Small intestine (tissue), 7 donors: Measurements from ENCODE around the gene EPAS1. TPM values are rescaled to one million over a fixed set of nuclear protein-coding genes. Genes with fewer than 3 reads are reported as not detected.

Source experiments
- DNase-seq, 2 donors: peaks; one replicate each; pipeline versions ENCODE4 v3.0.0 to v3.0.0-alpha.2; 2013
- FAIRE-seq: peaks from 2 replicates; lab custom pipeline; 2012; peaks lifted over from hg19 to GRCh38; lab: Jason Lieb, UNC
- H3K27ac ChIP-seq, 3 donors: one replicate each; pipeline ENCODE4 v1.5.1; 2013; ENCODE audit warnings: low read length in 2 of 3, mild to moderate bottlenecking in 2 of 3, control low read depth in 1 of 3, inconsistent platforms in 1 of 3, low read depth in 1 of 3, moderate library complexity in 1 of 3
- H3K27me3 ChIP-seq, 3 donors: one replicate each; pipeline ENCODE4 v1.6.1; 2013; ENCODE audit warnings: low read length in 3 of 3, inconsistent platforms in 1 of 3; ENCODE audit not compliant: control insufficient read depth in 3 of 3, insufficient read depth in 3 of 3
- H3K36me3 ChIP-seq, 3 donors: one replicate each; pipeline ENCODE4 v1.6.1; 2013; ENCODE audit warnings: low read length in 3 of 3, inconsistent platforms in 1 of 3, low read depth in 1 of 3, mild to moderate bottlenecking in 1 of 3, moderate library complexity in 1 of 3; ENCODE audit not compliant: control insufficient read depth in 3 of 3, insufficient read depth in 2 of 3
- H3K4me1 ChIP-seq, 3 donors: one replicate each; pipeline ENCODE4 v1.6.1; 2013; ENCODE audit warnings: low read length in 2 of 3, inconsistent platforms in 1 of 3, low read depth in 1 of 3, mild to moderate bottlenecking in 1 of 3, moderate library complexity in 1 of 3; ENCODE audit not compliant: control insufficient read depth in 3 of 3, insufficient read depth in 2 of 3
- H3K4me3 ChIP-seq, 3 donors: one replicate each; pipeline ENCODE4 v1.5.1; 2013; ENCODE audit warnings: low read length in 3 of 3, control low read depth in 1 of 3, inconsistent platforms in 1 of 3, low read depth in 1 of 3, mild to moderate bottlenecking in 1 of 3, moderate library complexity in 1 of 3
- H3K9me3 ChIP-seq, 2 donors: one replicate each; pipeline ENCODE4 v1.6.1; 2013; ENCODE audit warnings: low read depth in 1 of 2, low read length in 1 of 2; ENCODE audit not compliant: control insufficient read depth in 2 of 2, insufficient read depth in 1 of 2
- WGBS, 3 donors: extraction: QIAGEN DNeasy Blood & Tissue Kit; methylation state at CpG; one replicate each; pipeline ENCODE4 v1.1.7; 2013; 5-methylcytosine and 5-hydroxymethylcytosine counted together
- polyA plus RNA-seq, 4 donors: library from polyadenylated mRNA; stranded (reverse) in 3 of 4; unstranded in 1 of 4; fragments of 200-250 nt in 3 of 4; fragments of 120-200 nt in 1 of 4; gene quantifications; one replicate each; pipeline versions ENCODE4 v1.2.1 to v1.2.3, GENCODE V29; 2013
- donor health status: healthy with polysubstance abuse.
- donor health status: control.
- donor health status: control.
- donor health status: Bipolar disorder and iron deficiency.
- donor health status: healthy.

EPAS1 gene
- polyA plus RNA-seq, 4 donors, result 22.7 to 106 (median 64.1) TPM

DNA sequence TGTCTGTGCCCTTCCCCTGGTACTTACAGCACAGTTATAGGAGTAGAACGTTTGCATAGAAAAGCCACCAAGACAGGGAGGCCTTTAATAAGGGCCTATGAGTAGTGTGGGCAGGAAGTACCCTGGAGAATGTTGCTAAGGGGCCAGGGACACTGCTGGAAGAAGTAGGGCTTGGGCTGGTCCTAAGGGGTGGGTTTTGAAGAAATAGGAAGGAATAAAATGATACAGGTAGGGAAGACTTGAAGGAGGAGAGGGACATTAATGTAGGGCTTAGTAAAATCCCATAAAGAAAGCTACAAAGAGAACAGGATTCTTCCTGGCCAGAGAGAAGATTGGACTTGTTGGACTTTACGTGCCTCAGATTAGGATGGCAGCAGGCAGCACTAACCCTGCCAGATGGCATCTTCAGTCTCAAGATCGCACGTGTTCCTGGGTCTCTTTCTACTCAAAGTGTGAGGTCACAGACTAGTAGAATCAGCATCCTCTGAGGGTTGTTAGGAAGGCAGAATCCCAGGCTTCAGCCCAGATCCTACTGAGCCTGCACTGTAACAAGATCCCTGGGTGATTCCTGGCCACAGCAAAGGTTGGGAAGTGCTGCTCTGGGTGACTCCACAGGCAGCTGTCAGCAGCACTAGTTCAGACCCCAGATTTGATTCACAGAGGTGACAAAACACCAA lies 39.2 kb downstream of the EPAS1 start:
- 5 to 32% (median 29%) methylated on average over 4 of the region's 4 CpGs for WGBS, 3 donors
- peak overlapping the region; percentile 12 to 91 (median 57) for H3K27ac ChIP-seq
- no peaks in the 10 kb centered on the region for H3K27me3 ChIP-seq
- no peaks in the 10 kb centered on the region for H3K9me3 ChIP-seq
- FAIRE-seq (no peak), DNase-seq (peak in 1 of 2 donors; percentile 54)
- H3K36me3 ChIP-seq, result no peaks in the 10 kb centered on the region
- peaks cover 10 to 56% (median 53%) of the 10 kb centered on the region in 3 donors for H3K4me1 ChIP-seq
- H3K4me3 ChIP-seq, result no peak overlapping the region

- Histone ChIP-seq H3K9me3 (no peaks in the 10 kb centered on the region), H3K27me3 (no peaks in the 10 kb centered on the region), H3K4me1 (peaks cover 8 to 53% (median 46%) of the 10 kb centered on the region in 3 donors), H3K27ac (peak overlapping the region in 1 of 3 donors; percentile 91), H3K4me3 (no peak overlapping the region), H3K36me3 (no peaks in the 10 kb centered on the region)
- 71 to 79% (median 78%) methylated on average over 11 of the region's 11 CpGs for WGBS, 3 donors
- DNase-seq, result no peak
- FAIRE-seq, result no peak
Measured at GRCh38 chr2:46337208-46337994, 40.2 kb downstream of the EPAS1 start.

GRCh38 chr2:46338674-46339073 lies 41.5 kb downstream of the EPAS1 start:
- Histone ChIP-seq H3K27me3 (no peaks in the 10 kb centered on the region), H3K4me3 (no peak overlapping the region), H3K9me3 (no peaks in the 10 kb centered on the region), H3K36me3 (no peaks in the 10 kb centered on the region), H3K4me1 (peaks cover 6 to 45% (median 41%) of the 10 kb centered on the region in 3 donors), H3K27ac (no peak overlapping the region)
- WGBS, 3 donors, result 43 to 56% (median 53%) methylated on average over 4 of the region's 4 CpGs
- FAIRE-seq, result no peak
- DNase-seq, result no peak

DNA sequence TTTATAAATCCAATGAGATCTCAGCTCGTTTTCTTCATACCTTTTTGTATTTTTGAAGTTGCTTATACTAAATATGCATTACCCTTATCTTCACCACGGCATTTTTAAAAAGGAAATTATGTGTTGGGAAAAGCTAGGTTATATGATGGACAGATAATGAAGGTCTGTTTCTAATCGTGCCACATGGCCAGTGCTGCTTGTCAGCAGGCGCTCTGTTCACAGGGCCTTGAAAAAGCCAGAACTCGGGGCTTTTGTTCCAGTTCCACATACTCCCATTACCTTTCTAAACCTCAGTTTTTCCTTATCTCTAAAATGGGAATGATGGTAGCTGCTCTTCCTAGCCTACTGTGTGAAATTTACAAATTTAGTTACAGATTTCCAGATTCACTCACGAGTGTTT lies 42.0 kb downstream of the EPAS1 start:
- Histone ChIP-seq H3K36me3 (no peaks in the 10 kb centered on the region), H3K4me1 (peaks cover 2 to 40% (median 36%) of the 10 kb centered on the region in 3 donors), H3K27me3 (no peaks in the 10 kb centered on the region), H3K4me3 (no peak overlapping the region), H3K27ac (no peak overlapping the region), H3K9me3 (no peaks in the 10 kb centered on the region)
- DNase-seq (no peak), FAIRE-seq (no peak)
- 61 to 74% (median 68%) methylated on average over 6 of the region's 6 CpGs for WGBS, 3 donors

DNA sequence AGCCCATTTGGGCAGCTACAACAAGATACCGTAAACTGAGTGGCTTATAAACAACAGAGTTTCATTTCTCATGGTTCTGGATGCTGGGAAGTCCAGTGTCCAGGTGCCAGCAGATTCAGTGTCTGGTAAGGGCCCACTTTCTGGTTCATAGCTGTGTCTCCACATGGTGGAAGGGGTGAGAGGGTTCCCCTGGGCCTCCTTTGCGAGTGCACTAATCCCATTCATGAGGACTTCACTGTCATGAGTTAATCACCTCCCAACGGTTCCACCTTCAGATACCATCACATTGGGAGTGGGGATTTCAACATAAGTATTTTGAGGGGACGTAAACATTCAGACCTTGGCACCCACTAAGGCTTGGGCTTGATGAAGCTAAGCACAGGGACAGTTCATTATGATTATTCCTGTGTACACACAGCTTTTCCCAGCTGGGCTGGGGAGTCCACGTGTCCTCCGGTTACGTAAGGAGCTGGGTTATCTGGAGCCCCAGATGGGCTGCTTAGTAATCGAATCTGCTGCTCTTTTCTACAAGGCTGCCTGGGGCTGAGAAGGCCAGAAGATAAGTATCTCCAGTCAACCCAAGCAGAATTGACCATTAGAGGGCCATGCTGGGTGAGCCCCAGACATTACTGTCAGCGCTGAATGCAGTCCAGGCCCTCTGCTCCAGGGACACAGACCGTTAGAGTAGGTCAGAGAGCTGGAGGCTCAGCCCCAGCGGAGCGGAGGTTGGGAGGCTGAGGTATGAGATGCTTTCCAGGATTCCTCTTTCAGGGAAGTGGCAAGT lies 42.7 kb downstream of the EPAS1 start:
- H3K4me1 ChIP-seq, result peaks cover 0 to 33% (median 33%) of the 10 kb centered on the region in 3 donors
- no peaks in the 10 kb centered on the region for H3K9me3 ChIP-seq
- DNase-seq (peak in 1 of 2 donors; percentile 33), FAIRE-seq (no peak)
- WGBS, 3 donors, result 65 to 85% (median 79%) methylated on average over 12 of the region's 12 CpGs
- no peaks in the 10 kb centered on the region for H3K36me3 ChIP-seq
- H3K4me3 ChIP-seq, result no peak overlapping the region
- H3K27ac ChIP-seq, result peak overlapping the region in 1 of 3 donors; percentile 63
- H3K27me3 ChIP-seq, result no peaks in the 10 kb centered on the region

DNA sequence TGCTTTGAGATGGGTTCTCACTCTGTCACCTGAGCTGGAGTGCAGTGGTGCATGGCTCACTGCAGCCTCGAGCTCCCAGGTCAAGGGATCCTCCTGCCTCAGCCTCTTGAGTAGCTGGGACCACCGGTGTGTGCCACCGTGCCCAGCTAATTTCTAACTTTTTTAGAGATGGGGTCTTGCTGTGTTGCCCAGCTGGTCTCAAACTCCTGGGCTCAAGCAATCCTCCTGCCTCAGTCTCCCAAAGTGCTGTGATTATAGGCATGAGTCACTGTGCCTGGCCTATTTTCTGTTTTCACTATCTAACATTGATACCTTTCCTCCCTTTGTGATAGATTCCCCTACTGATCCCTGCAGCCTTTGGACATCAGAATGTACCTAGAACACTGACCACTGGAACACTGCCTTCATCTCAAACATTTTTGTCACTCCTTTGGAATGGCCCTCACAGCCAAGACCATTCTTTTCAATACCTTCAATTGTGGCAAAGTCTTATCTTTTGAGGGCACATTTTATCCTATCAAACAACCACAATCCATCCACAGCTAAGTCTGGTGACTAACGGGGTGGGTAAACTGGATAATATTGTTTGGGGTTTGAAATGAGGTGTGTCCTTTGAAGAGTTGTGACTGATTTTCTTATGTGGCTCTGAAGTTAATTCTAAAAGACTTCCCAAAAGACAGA lies 43.7 kb downstream of the EPAS1 start:
- H3K4me1 ChIP-seq, result peaks cover under 1 to 25% (median 23%) of the 10 kb centered on the region in 3 donors
- peak overlapping the region in 1 of 3 donors; percentile 12 for H3K27ac ChIP-seq
- no peaks in the 10 kb centered on the region for H3K9me3 ChIP-seq
- no peak overlapping the region for H3K4me3 ChIP-seq
- H3K36me3 ChIP-seq, result no peaks in the 10 kb centered on the region
- whole genome bisulfite sequencing, 3 donors, result 77 to 84% (median 79%) methylated on average over 4 of the region's 4 CpGs
- DNase-seq (no peak), FAIRE-seq (no peak)
- no peaks in the 10 kb centered on the region for H3K27me3 ChIP-seq

- H3K27me3 ChIP-seq, result no peaks in the 10 kb centered on the region
- no peak overlapping the region for H3K27ac ChIP-seq
- DNase-seq (no peak), FAIRE-seq (no peak)
- peaks cover 0 to 5% (median 4%) of the 10 kb centered on the region in 3 donors for H3K36me3 ChIP-seq
- peaks cover 3 to 7% (median 4%) of the 10 kb centered on the region in 3 donors for H3K4me1 ChIP-seq
- WGBS, 3 donors, result 46 to 59% (median 59%) methylated on average over 9 of the region's 9 CpGs
- H3K9me3 ChIP-seq, result no peaks in the 10 kb centered on the region
- H3K4me3 ChIP-seq, result no peak overlapping the region
Measured at GRCh38 chr2:46342566-46343315, 45.5 kb downstream of the EPAS1 start.
